K562 (cell line): Measurements from ENCODE around the gene RNF13. TPM values are rescaled to one million over a fixed set of nuclear protein-coding genes. Genes with fewer than 3 reads are reported as not detected.

Source experiments
- ATAC-seq: fragments of 200-7000 bp; cut with Tn5 transposase; 3 replicates; pipeline ENCODE4 v1.9.1; 2020; ENCODE audit warnings: moderate library complexity
- BruUV-seq: library from RNA; stranded (reverse); fragments of 400-500 nt; replicated peaks from 2 replicates; lab custom pipeline; 2021; lab: Mats Ljungman, UMichigan
- CTCF ChIA-PET: fragments of 300-600 bp; formaldehyde crosslinking; extraction: SDS; loops from one replicate; lab custom pipeline; 2021; ENCODE audit warnings: low intra/inter-chr PET ratio; lab: Yijun Ruan, JAX
- POLR2A ChIA-PET: fragments of 300-600, 350-650 bp; sonication (Branson Sonifier 250); formaldehyde crosslinking; extraction: SDS; loops from one replicate; lab custom pipeline; 2021; ENCODE audit warnings: antibody characterized with exemption, inconsistent platforms; lab: Yijun Ruan, JAX
- DNase-seq, 4 experiments: peaks; one replicate each; pipeline versions ENCODE4 v3.0.0 to v3.0.0-alpha.2; 2011 to 2018; ENCODE audit warnings: low spot score in 3 of 4, mixed read lengths in 3 of 4; ENCODE audit errors: extremely low read depth in 1 of 4
- FAIRE-seq: peaks from 2 replicates; lab custom pipeline; 2011; peaks lifted over from hg19 to GRCh38; lab: Jason Lieb, UNC
- H2AFZ ChIP-seq: 2 replicates; pipeline ENCODE4 v1.6.0; 2011; ENCODE audit warnings: low read depth, low read length, control low read depth, inconsistent platforms
- H3K27ac ChIP-seq: fragments of 200-600 bp; 3 replicates; pipeline ENCODE4 v1.8.0; 2011; ENCODE audit warnings: low read depth, mild to moderate bottlenecking, control low read depth, inconsistent platforms, low read length, moderate library complexity, mixed read lengths; ENCODE audit errors: extremely low read depth
- H3K27me3 ChIP-seq, 2 experiments: fragments of 300-600 bp in 1 of 2; 2 replicates in 1 of 2; 3 replicates in 1 of 2; pipeline versions ENCODE4 v1.6.0 to v1.8.0; 2011; ENCODE audit warnings: inconsistent platforms in 2 of 2, low read length in 2 of 2, mild to moderate bottlenecking in 1 of 2, mixed read lengths in 1 of 2, moderate library complexity in 1 of 2; ENCODE audit not compliant: control insufficient read depth in 2 of 2, insufficient read depth in 2 of 2
- H3K36me3 ChIP-seq: fragments of 300-600 bp; 3 replicates; pipeline ENCODE4 v1.8.0; 2011; ENCODE audit warnings: mild to moderate bottlenecking, low read length, inconsistent platforms; ENCODE audit not compliant: control insufficient read depth, insufficient read depth
- H3K4me1 ChIP-seq, 2 experiments: fragments of 200-600 bp in 1 of 2; replicated peaks in 1 of 2; 2 replicates in 1 of 2; 3 replicates in 1 of 2; pipeline versions ENCODE4 v1.5.1 to v1.8.0; 2011; ENCODE audit warnings: inconsistent platforms in 2 of 2, low read length in 2 of 2, mild to moderate bottlenecking in 1 of 2, mixed read lengths in 1 of 2, moderate library complexity in 1 of 2; ENCODE audit not compliant: control insufficient read depth in 2 of 2, insufficient read depth in 2 of 2
- H3K4me2 ChIP-seq: 2 replicates; pipeline ENCODE4 v1.6.1; 2011; ENCODE audit warnings: low read length, control low read depth, inconsistent platforms, mixed read lengths; ENCODE audit not compliant: insufficient read depth
- H3K4me3 ChIP-seq: fragments of 200-600 bp; sonication (generic), shearing (Covaris generic); 2 replicates; pipeline ENCODE4 v1.5.1; 2016; ENCODE audit warnings: control low read depth, inconsistent platforms
- H3K79me2 ChIP-seq: fragments of 200-600 bp; 3 replicates; pipeline ENCODE4 v1.8.0; 2011; ENCODE audit warnings: low read length, inconsistent platforms; ENCODE audit not compliant: control insufficient read depth, insufficient read depth
- H3K9ac ChIP-seq, 2 experiments: 2 replicates each; pipeline versions ENCODE4 v1.6.0 to v1.6.1; 2011; ENCODE audit warnings: low read depth in 2 of 2, low read length in 2 of 2, control low read depth in 1 of 2, inconsistent platforms in 1 of 2, mild to moderate bottlenecking in 1 of 2, mixed read lengths in 1 of 2; ENCODE audit not compliant: insufficient read depth in 1 of 2
- H3K9me1 ChIP-seq: one replicate; pipeline ENCODE4 v1.6.0; 2011; ENCODE audit warnings: inconsistent platforms, mild to moderate bottlenecking, low read length, moderate library complexity; ENCODE audit not compliant: control insufficient read depth, insufficient read depth
- H3K9me3 ChIP-seq: replicated peaks from 2 replicates; pipeline ENCODE4 v1.5.1; 2011; ENCODE audit warnings: low read depth, low read length, inconsistent platforms; ENCODE audit not compliant: control insufficient read depth, insufficient read depth
- H4K20me1 ChIP-seq: replicated peaks from 2 replicates; pipeline ENCODE4 v1.6.1; 2011; ENCODE audit warnings: low read length, inconsistent platforms, mixed read lengths; ENCODE audit not compliant: control insufficient read depth, insufficient read depth
- CCAR2 ChIP-seq: fragments of 200-400 bp; formaldehyde crosslinking; IDR thresholded peaks from 2 replicates; pipeline ENCODE4 v1.6.1; 2017; ENCODE audit warnings: mild to moderate bottlenecking, low read depth, low read length
- CTBP1 ChIP-seq: fragments of 450-650 bp; IDR thresholded peaks from 2 replicates; pipeline ENCODE4 v1.6.1; 2016; ENCODE audit warnings: borderline replicate concordance
- HNRNPL ChIP-seq: fragments of 200-400 bp; formaldehyde crosslinking; IDR thresholded peaks from 2 replicates; pipeline ENCODE4 v1.6.1; 2017; ENCODE audit warnings: low read depth, mild to moderate bottlenecking, low read length
- KLF16 ChIP-seq: IDR thresholded peaks from 2 replicates; pipeline ENCODE4 v1.6.1; 2016; ENCODE audit warnings: antibody characterized with exemption
- RFX1 ChIP-seq: fragments of 450-650 bp; IDR thresholded peaks from 2 replicates; pipeline ENCODE4 v1.6.1; 2016; ENCODE audit warnings: mild to moderate bottlenecking, moderate library complexity
- SLC30A9 ChIP-seq: fragments of 250-450 bp; sonication (Bioruptor Pico); IDR thresholded peaks from 2 replicates; pipeline ENCODE4 v1.8.0; 2022; ENCODE audit warnings: mild to moderate bottlenecking, moderate library complexity
- SMARCE1 ChIP-seq: fragments of 450-650 bp; IDR thresholded peaks from 2 replicates; pipeline ENCODE4 v1.7.1; 2016; ENCODE audit warnings: mild to moderate bottlenecking
- ZNF232 ChIP-seq: sonication (generic); formaldehyde crosslinking; IDR thresholded peaks from 2 replicates; pipeline ENCODE4 v1.8.0; 2022; ENCODE audit warnings: mild to moderate bottlenecking, missing genetic modification reagents
- ZNF785 ChIP-seq: fragments of 250-450 bp; sonication (Bioruptor Pico); IDR thresholded peaks from 2 replicates; pipeline ENCODE4 v1.4.0; 2020; ENCODE audit warnings: mild to moderate bottlenecking
- in situ Hi-C: fragments of 300-500 bp; cut with MboI; formaldehyde crosslinking; loops from 4 replicates; pipeline ENCODE4 v1.15.0; 2018; ENCODE audit warnings: inconsistent platforms, mixed read lengths
- intact Hi-C: fragments of 100-400 bp; cut with micrococcal nuclease; formaldehyde crosslinking; loops from 2 replicates; pipeline ENCODE4 v1.14.2; 2022
- polyA plus RNA-seq, 8 experiments: library from polyadenylated mRNA; depleted of rRNA in 4 of 8; stranded (reverse) in 5 of 8; unstranded in 3 of 8; fragments of >200 nt; fragmentation: Nextera tagmentation in 2 of 8; fragmentation: Illumina TruSeq in 1 of 8; extraction: Ambion mirVana in 2 of 8; extraction: Trizol in 1 of 8; gene quantifications; 2 replicates each; pipeline versions ENCODE4 v1.2.1 to v1.2.3, GENCODE V29; 2011 to 2014; ENCODE audit warnings: inconsistent platforms in 1 of 8, missing spikeins in 1 of 8
- total RNA-seq, 7 experiments: library from RNA; depleted of rRNA in 6 of 7; stranded (reverse); fragments of >200 nt in 6 of 7; fragmentation: Illumina TruSeq in 2 of 7; extraction: Trizol in 2 of 7; gene quantifications; 2 replicates each; pipeline versions ENCODE4 v1.2.1 to v1.2.3, GENCODE V29; 2011 to 2021; ENCODE audit warnings: low replicate concordance in 1 of 7
- TF ChIP-seq, protein P1 (sequence below): sonication (generic); formaldehyde crosslinking; IDR thresholded peaks from 2 replicates; pipeline ENCODE4 v1.8.0; 2022; ENCODE audit warnings: missing genetic modification reagents, mild to moderate bottlenecking, moderate library complexity, borderline replicate concordance
- TF ChIP-seq, protein P2 (sequence below): fragments of 450-650 bp; IDR thresholded peaks from 2 replicates; pipeline ENCODE4 v1.6.1; 2016; ENCODE audit warnings: missing biosample characterization, missing genetic modification characterization
- TF ChIP-seq, protein P3 (sequence below), 3 experiments: IDR thresholded peaks in 2 of 3; conservative IDR thresholded peaks in 1 of 3; 2 replicates each; pipeline ENCODE4 v1.5.1; 2011 to 2012; ENCODE audit warnings: low read length in 3 of 3, mild to moderate bottlenecking in 3 of 3, control low read depth in 2 of 3, improper control_type of control experiment in 1 of 3, inconsistent platforms in 1 of 3, low read depth in 1 of 3, mixed read lengths in 1 of 3, moderate library complexity in 1 of 3; ENCODE audit not compliant: insufficient read depth in 2 of 3

The RNF13 gene
- total and polyA plus RNA-seq, 9 of the 15 experiments (the other 6 are each of a cell fraction or from before 2014, with no cell fraction given) = 12.7 to 35.8 (median 18.9) TPM

DNA sequence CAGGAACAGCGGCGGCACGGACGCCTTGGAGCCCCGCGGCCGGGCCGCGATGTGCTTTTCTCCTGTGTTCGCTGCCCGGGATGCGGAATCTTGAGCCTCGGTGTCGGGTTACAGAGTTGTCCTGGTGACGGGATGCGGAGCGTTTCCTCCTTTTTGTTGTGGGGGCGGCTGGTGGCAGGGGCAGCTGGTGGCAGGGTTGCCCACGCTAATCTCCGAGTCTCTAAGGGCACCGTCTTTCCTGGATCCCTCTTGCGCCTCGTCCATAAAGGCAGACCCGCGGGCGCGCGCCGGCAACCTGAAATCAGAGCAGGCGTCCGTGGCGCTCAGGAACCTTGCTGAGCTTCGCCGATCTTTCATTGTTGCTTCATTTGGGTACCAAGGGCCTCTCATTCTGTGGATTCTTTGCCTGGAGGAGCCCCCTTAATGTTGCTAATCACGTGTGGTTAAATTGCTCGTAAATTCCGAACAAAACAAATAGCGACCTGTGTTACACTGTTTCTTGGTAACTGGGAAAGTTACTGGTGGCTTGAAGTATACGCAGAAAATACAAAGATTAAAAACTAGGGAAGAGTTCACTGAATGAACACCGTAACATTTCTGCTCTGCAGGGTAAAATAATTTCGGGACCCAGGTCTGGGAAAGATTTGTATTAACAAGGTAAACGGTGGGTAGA, 158.5 kb downstream of the RNF13 start (continued):
- TF ChIP-seq, protein P1, sequence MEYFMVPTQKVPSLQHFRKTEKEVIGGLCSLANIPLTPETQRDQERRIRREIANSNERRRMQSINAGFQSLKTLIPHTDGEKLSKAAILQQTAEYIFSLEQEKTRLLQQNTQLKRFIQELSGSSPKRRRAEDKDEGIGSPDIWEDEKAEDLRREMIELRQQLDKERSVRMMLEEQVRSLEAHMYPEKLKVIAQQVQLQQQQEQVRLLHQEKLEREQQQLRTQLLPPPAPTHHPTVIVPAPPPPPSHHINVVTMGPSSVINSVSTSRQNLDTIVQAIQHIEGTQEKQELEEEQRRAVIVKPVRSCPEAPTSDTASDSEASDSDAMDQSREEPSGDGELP = peak; percentile 24; the same call in 1 of the 2 replicates
- TF ChIP-seq CCAR2 (no peak), ZNF785 (CRISPR knock-in tag) (no peak), HNRNPL (no peak), KLF16 (no peak), SMARCE1 (no peak), RFX1 (peak; percentile 60), SLC30A9 (no peak), CTBP1 (0 out of 2 replicates have a peak, but pooled peaks have one; percentile 36)
- TF ChIP-seq, protein P2, sequence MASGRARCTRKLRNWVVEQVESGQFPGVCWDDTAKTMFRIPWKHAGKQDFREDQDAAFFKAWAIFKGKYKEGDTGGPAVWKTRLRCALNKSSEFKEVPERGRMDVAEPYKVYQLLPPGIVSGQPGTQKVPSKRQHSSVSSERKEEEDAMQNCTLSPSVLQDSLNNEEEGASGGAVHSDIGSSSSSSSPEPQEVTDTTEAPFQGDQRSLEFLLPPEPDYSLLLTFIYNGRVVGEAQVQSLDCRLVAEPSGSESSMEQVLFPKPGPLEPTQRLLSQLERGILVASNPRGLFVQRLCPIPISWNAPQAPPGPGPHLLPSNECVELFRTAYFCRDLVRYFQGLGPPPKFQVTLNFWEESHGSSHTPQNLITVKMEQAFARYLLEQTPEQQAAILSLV (tag) = no peak
- TF ChIP-seq, all 486 proteins: peak for 6

DNA sequence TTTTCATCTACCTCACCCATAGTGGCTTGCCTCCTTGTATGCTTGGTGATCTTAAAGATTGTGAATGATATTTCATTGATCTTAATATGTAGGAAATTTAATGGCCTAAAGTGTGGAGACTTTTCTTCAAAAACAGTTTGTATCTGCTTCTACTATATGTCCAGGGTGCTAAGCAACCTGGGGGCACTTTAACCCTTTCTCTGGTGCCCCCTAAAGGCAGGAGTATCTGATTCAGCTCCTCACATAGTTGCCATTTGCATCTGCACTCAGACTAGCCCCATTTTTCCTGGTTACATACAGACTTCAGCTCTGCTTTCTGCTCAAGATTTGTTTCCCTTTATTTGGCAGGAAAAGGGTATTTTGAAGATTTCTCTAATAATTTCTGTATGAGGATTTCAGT, 162.9 kb downstream of the RNF13 start:
- intact Hi-C loops = no loop called here
- Histone ChIP-seq H3K4me3 (no peak overlapping the region), H3K36me3 (no peaks in the 10 kb centered on the region), H3K27me3 (peaks cover 6 to 13% of the 10 kb centered on the region in 2 experiments; a peak in 3 of 5 replicates), H3K9me1 (no peaks in the 10 kb centered on the region), H3K27ac (no peak overlapping the region), H3K79me2 (no peaks in the 10 kb centered on the region), H4K20me1 (no peaks in the 10 kb centered on the region), H3K4me2 (no peak overlapping the region), H3K9me3 (no peaks in the 10 kb centered on the region), H2AFZ (no peak overlapping the region), H3K9ac (no peak overlapping the region), H3K4me1 (peaks cover 0 to 7% of the 10 kb centered on the region in 2 experiments; a peak in 2 of 5 replicates)
- TF ChIP-seq, protein P3, sequence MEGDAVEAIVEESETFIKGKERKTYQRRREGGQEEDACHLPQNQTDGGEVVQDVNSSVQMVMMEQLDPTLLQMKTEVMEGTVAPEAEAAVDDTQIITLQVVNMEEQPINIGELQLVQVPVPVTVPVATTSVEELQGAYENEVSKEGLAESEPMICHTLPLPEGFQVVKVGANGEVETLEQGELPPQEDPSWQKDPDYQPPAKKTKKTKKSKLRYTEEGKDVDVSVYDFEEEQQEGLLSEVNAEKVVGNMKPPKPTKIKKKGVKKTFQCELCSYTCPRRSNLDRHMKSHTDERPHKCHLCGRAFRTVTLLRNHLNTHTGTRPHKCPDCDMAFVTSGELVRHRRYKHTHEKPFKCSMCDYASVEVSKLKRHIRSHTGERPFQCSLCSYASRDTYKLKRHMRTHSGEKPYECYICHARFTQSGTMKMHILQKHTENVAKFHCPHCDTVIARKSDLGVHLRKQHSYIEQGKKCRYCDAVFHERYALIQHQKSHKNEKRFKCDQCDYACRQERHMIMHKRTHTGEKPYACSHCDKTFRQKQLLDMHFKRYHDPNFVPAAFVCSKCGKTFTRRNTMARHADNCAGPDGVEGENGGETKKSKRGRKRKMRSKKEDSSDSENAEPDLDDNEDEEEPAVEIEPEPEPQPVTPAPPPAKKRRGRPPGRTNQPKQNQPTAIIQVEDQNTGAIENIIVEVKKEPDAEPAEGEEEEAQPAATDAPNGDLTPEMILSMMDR (IDR thresholded peaks at IDR 0.05 in 2 of 3, conservative IDR thresholded peaks at IDR 0.05 in 1 of 3; ENCODE audit: insufficient read depth in 2 of 3, low read depth in 1 of 3, low read length in 3 of 3) = peak; percentile 25 to 29 (median 26); a peak in 3 of 6 replicates
- TF ChIP-seq ZNF232 = no peak
- peak; percentile 28; the same call in 1 of the 2 replicates for TF ChIP-seq RFX1
- peak in 2 of 4 experiments; percentile 21 to 22 for DNase-seq
- FAIRE-seq = no peak
- BruUV-seq = no TSS peak
- in situ Hi-C loops = loop anchor here (10.0 kb wide), 1 partner anchor 239 kb away; no protein-coding TSS in a partner anchor
- ATAC-seq = peak; percentile 65; the same call in 2 of the 3 replicates
- POLR2A ChIA-PET = interaction anchor here (0.5 kb wide), 1 partner anchor 233 kb away, joined by 3 read pairs; no protein-coding TSS in a partner anchor
- CTCF ChIA-PET = no interaction called here
